Measurements from ENCODE around the gene LILRA1.

- no peak for TF ChIP-seq CTCF (conservative IDR thresholded peaks at IDR 0.05; ENCODE audit: low read depth, low read length)
- no peak for TF ChIP-seq EZH2 (IDR thresholded peaks at IDR 0.05; ENCODE audit: borderline replicate concordance, low read depth, low read length, poor library complexity, severe bottlenecking)
These were observed 45.3 kb downstream of the LILRA1 start for GRCh38 chr19:54638683-54639082.
